Measurements from ENCODE around the gene SYNE2.

The SYNE2 gene

DNA sequence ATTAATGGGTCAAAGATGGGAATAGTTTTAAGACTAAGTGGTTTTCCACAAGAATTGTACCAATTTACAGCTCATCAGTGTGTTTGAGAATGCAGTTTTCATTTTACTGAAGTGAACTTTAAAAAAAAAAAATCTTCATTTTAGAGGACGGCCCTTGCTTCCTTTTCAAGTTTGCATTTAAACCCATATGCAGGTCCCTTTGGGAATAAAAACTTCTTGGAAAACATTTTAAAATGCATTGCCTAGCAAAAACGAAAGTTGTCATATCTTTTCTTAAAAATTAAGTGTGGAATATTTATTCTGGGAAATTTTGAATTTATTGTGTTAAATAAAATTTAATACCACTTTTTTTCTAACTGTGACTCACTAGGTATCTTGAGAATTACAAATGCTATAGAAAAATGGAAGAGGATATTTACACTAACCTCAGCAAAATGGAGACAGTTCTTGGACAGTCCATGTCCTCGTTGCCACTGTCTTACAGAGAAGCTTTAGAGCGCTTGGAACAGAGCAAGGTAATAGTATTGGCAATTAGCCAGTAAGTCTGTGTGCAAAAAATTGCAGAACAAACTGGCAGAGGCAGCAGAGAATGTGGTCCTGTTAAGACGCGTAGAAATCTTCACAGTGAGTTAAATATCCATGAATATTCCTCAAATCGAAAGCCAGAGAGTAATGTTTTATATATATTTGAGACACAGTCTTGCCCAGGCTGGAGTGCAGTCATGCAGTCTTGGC lies 209.7 kb downstream of the SYNE2 start:
- no peak overlapping the region for H3K4me3 ChIP-seq (ENCODE audit: low read depth, low read length)
- TF ChIP-seq, protein P1, sequence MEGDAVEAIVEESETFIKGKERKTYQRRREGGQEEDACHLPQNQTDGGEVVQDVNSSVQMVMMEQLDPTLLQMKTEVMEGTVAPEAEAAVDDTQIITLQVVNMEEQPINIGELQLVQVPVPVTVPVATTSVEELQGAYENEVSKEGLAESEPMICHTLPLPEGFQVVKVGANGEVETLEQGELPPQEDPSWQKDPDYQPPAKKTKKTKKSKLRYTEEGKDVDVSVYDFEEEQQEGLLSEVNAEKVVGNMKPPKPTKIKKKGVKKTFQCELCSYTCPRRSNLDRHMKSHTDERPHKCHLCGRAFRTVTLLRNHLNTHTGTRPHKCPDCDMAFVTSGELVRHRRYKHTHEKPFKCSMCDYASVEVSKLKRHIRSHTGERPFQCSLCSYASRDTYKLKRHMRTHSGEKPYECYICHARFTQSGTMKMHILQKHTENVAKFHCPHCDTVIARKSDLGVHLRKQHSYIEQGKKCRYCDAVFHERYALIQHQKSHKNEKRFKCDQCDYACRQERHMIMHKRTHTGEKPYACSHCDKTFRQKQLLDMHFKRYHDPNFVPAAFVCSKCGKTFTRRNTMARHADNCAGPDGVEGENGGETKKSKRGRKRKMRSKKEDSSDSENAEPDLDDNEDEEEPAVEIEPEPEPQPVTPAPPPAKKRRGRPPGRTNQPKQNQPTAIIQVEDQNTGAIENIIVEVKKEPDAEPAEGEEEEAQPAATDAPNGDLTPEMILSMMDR (IDR thresholded peaks at IDR 0.05; ENCODE audit: low read depth, low read length) = no peak
- TF ChIP-seq MYC (IDR thresholded peaks at IDR 0.05; ENCODE audit: low read depth, low read length) (no peak), POLR2A (IDR thresholded peaks at IDR 0.05; ENCODE audit: extremely low read depth, insufficient read length) (no peak)
- TF ChIP-seq, protein P2, sequence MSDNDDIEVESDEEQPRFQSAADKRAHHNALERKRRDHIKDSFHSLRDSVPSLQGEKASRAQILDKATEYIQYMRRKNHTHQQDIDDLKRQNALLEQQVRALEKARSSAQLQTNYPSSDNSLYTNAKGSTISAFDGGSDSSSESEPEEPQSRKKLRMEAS (IDR thresholded peaks at IDR 0.05; ENCODE audit: low read depth, low read length) = no peak
- DNase-seq (ENCODE audit: low read depth) = no peak

- TF ChIP-seq, protein P2 (IDR thresholded peaks at IDR 0.05; ENCODE audit: low read depth, low read length) = no peak
- no peak for TF ChIP-seq MYC (IDR thresholded peaks at IDR 0.05; ENCODE audit: low read depth, low read length)
- no peak for TF ChIP-seq POLR2A (IDR thresholded peaks at IDR 0.05; ENCODE audit: extremely low read depth, insufficient read length)
- TF ChIP-seq, protein P1 (IDR thresholded peaks at IDR 0.05; ENCODE audit: low read depth, low read length) = no peak
- no peak for DNase-seq (ENCODE audit: low read depth)
- no peak overlapping the region for H3K4me3 ChIP-seq (ENCODE audit: low read depth, low read length)
These were observed 211.6 kb downstream of the SYNE2 start for GRCh38 chr14:64064447-64064846.

- H3K4me3 ChIP-seq (ENCODE audit: low read depth, low read length) = no peak overlapping the region
- DNase-seq (ENCODE audit: low read depth) = no peak
- TF ChIP-seq, protein P2 (IDR thresholded peaks at IDR 0.05; ENCODE audit: low read depth, low read length) = no peak
- TF ChIP-seq, protein P1 (IDR thresholded peaks at IDR 0.05; ENCODE audit: low read depth, low read length) = no peak
- no peak for TF ChIP-seq MYC (IDR thresholded peaks at IDR 0.05; ENCODE audit: low read depth, low read length)
- TF ChIP-seq POLR2A (IDR thresholded peaks at IDR 0.05; ENCODE audit: extremely low read depth, insufficient read length) = no peak
These were observed 217.0 kb downstream of the SYNE2 start for GRCh38 chr14:64069634-64070359.

DNA sequence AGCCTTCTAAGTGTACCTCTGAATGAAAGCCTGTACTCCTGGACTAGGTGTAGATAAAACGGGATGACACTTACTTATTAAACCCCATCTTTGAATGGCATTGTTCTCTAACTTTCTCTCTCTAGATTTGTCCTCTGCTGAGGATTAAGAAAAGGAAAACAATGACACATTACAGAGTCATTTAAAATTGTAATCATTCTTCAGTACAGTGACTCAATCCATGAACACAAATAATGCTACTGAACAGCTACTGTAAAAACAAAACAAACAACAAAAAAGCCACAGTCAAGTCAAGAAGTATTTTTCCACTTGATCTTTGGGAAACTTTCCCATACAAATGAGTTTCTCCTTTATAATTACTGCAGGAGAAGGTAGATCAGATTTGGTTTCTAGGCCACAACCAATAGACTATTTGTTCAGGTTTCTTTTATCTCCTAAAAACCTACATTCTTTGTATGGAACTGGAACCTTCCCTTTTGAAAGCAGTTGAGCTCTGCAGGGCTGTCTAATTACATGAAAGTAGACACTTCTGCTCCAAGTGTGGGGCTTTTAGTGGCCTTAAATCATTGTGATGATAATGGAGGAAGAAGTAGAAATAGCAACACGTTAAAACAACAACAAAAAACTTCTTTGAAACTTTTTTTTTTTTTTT lies 222.3 kb downstream of the SYNE2 start:
- no peak for DNase-seq (ENCODE audit: low read depth)
- no peak for TF ChIP-seq POLR2A (IDR thresholded peaks at IDR 0.05; ENCODE audit: extremely low read depth, insufficient read length)
- TF ChIP-seq MYC (IDR thresholded peaks at IDR 0.05; ENCODE audit: low read depth, low read length) = no peak
- TF ChIP-seq, protein P1 (IDR thresholded peaks at IDR 0.05; ENCODE audit: low read depth, low read length) = no peak
- TF ChIP-seq, protein P2 (IDR thresholded peaks at IDR 0.05; ENCODE audit: low read depth, low read length) = no peak
- no peak overlapping the region for H3K4me3 ChIP-seq (ENCODE audit: low read depth, low read length)

GRCh38 chr14:64075613-64076005 lies 222.8 kb downstream of the SYNE2 start:
- no peak for DNase-seq (ENCODE audit: low read depth)
- H3K4me3 ChIP-seq (ENCODE audit: low read depth, low read length) = no peak overlapping the region
- TF ChIP-seq, protein P1 (IDR thresholded peaks at IDR 0.05; ENCODE audit: low read depth, low read length) = no peak
- TF ChIP-seq MYC (IDR thresholded peaks at IDR 0.05; ENCODE audit: low read depth, low read length) (no peak), POLR2A (IDR thresholded peaks at IDR 0.05; ENCODE audit: extremely low read depth, insufficient read length) (no peak)
- TF ChIP-seq, protein P2 (IDR thresholded peaks at IDR 0.05; ENCODE audit: low read depth, low read length) = no peak

All from NB4 (cell line).